HepG2 (cell line): ENCODE results near the gene LUZP1. TPM values are rescaled to one million over a fixed set of nuclear protein-coding genes. Genes with fewer than 3 reads are reported as not detected.

Experiments
- ATAC-seq: fragments of 200-7000 bp; cut with Tn5 transposase; 3 replicates; pipeline ENCODE4 v1.9.1; 2020; ENCODE audit warnings: mild to moderate bottlenecking, moderate library complexity
- BruUV-seq: library from RNA; stranded (reverse); fragments of 400-500 nt; replicated peaks from 2 replicates; lab custom pipeline; 2021; lab: Mats Ljungman, UMichigan
- CTCF ChIA-PET: fragments of 300-600 bp; formaldehyde crosslinking; extraction: SDS; loops from one replicate; lab custom pipeline; 2021; ENCODE audit warnings: low total read pairs, inconsistent platforms, low intra/inter-chr PET ratio; lab: Yijun Ruan, JAX
- POLR2A ChIA-PET: fragments of 350-600 bp; sonication (Branson Sonifier 250); formaldehyde crosslinking; loops from one replicate; lab custom pipeline; 2020; ENCODE audit warnings: antibody characterized with exemption, inconsistent platforms; lab: Yijun Ruan, JAX
- DNase-seq: peaks from one replicate; pipeline ENCODE4 v3.0.0-alpha.2; 2015; ENCODE audit warnings: low spot score
- FAIRE-seq: peaks from 3 replicates; lab custom pipeline; 2011; peaks lifted over from hg19 to GRCh38; lab: Jason Lieb, UNC
- H2AFZ ChIP-seq: one replicate; pipeline ENCODE4 v1.6.1; 2011; ENCODE audit warnings: low read length, inconsistent platforms
- H3K27ac ChIP-seq: fragments of 300-600 bp; 3 replicates; pipeline ENCODE4 v1.8.0; 2011; ENCODE audit warnings: mixed run types, mild to moderate bottlenecking, mixed read lengths, low read length, inconsistent platforms; ENCODE audit not compliant: insufficient read depth; ENCODE audit errors: extremely low read length
- H3K27me3 ChIP-seq, 2 experiments: fragments of 200-600 bp in 1 of 2; 2 replicates in 1 of 2; 3 replicates in 1 of 2; pipeline versions ENCODE4 v1.6.0 to v1.8.0; 2011; ENCODE audit warnings: low read length in 2 of 2, mild to moderate bottlenecking in 2 of 2, moderate library complexity in 2 of 2, inconsistent platforms in 1 of 2; ENCODE audit not compliant: insufficient read depth in 2 of 2, control insufficient read depth in 1 of 2
- H3K36me3 ChIP-seq, 2 experiments: fragments of 200-600 bp in 1 of 2; replicated peaks in 1 of 2; 2 replicates in 1 of 2; 3 replicates in 1 of 2; pipeline versions ENCODE4 v1.5.1 to v1.8.0; 2011; ENCODE audit warnings: low read length in 2 of 2, inconsistent platforms in 1 of 2; ENCODE audit not compliant: insufficient read depth in 2 of 2, control insufficient read depth in 1 of 2
- H3K4me1 ChIP-seq: 2 replicates; pipeline ENCODE4 v1.5.1; 2012; ENCODE audit warnings: low read length, inconsistent platforms; ENCODE audit not compliant: insufficient read depth
- H3K4me2 ChIP-seq: 2 replicates; pipeline ENCODE4 v1.6.0; 2011; ENCODE audit warnings: low read depth, low read length, inconsistent platforms
- H3K4me3 ChIP-seq, 3 experiments: fragments of 200-600 bp in 1 of 3; sonication (generic), shearing (Covaris generic) in 1 of 3; replicated peaks in 1 of 3; 2 replicates each; pipeline ENCODE4 v1.5.1; 2011 to 2016; ENCODE audit warnings: low read length in 3 of 3, inconsistent platforms in 2 of 3, low read depth in 2 of 3, mild to moderate bottlenecking in 2 of 3, control low read depth in 1 of 3, mixed read lengths in 1 of 3; ENCODE audit not compliant: insufficient read depth in 1 of 3
- H3K79me2 ChIP-seq: one replicate; pipeline ENCODE4 v1.6.1; 2011; ENCODE audit warnings: low read length, inconsistent platforms; ENCODE audit not compliant: insufficient read depth
- H3K9ac ChIP-seq: 2 replicates; pipeline ENCODE4 v1.6.0; 2011; ENCODE audit warnings: mild to moderate bottlenecking, low read depth, low read length, inconsistent platforms; ENCODE audit not compliant: insufficient read depth
- H3K9me3 ChIP-seq: 2 replicates; pipeline ENCODE4 v1.5.1; 2012; ENCODE audit warnings: mild to moderate bottlenecking, low read length
- H4K20me1 ChIP-seq: 2 replicates; pipeline ENCODE4 v1.6.0; 2011; ENCODE audit warnings: inconsistent platforms, mild to moderate bottlenecking, low read length, moderate library complexity; ENCODE audit not compliant: insufficient read depth
- DPF2 ChIP-seq: sonication (generic); formaldehyde crosslinking; IDR thresholded peaks from 2 replicates; pipeline ENCODE4 v1.4.0; 2020; ENCODE audit warnings: mild to moderate bottlenecking, low read depth, missing genetic modification reagents, borderline replicate concordance
- DR1 ChIP-seq: sonication (generic); formaldehyde crosslinking; IDR thresholded peaks from 2 replicates; pipeline ENCODE4 v1.8.0; 2021; ENCODE audit warnings: mild to moderate bottlenecking, missing genetic modification reagents, inconsistent platforms
- FOXK1 ChIP-seq: sonication (generic); formaldehyde crosslinking; IDR thresholded peaks from 2 replicates; pipeline ENCODE4 v1.4.0; 2020; ENCODE audit warnings: low read depth, missing genetic modification reagents, borderline replicate concordance
- GABPB1 ChIP-seq: IDR thresholded peaks from 2 replicates; pipeline ENCODE4 v1.6.1; 2016; ENCODE audit warnings: mild to moderate bottlenecking, missing genetic modification reagents, moderate library complexity, missing compliant biosample characterization
- IRF2 ChIP-seq: IDR thresholded peaks from 2 replicates; pipeline ENCODE4 v1.6.1; 2018; ENCODE audit warnings: missing genetic modification reagents, missing compliant biosample characterization
- KLF13 ChIP-seq: sonication (generic); formaldehyde crosslinking; IDR thresholded peaks from 2 replicates; pipeline ENCODE4 v1.4.0; 2020; ENCODE audit warnings: mild to moderate bottlenecking, missing genetic modification reagents
- LCORL ChIP-seq, 2 experiments: fragments of 450-650 bp in 1 of 2; sonication (generic) in 1 of 2; formaldehyde crosslinking in 1 of 2; IDR thresholded peaks; 2 replicates each; pipeline versions ENCODE4 v1.5.0 to v1.6.1; 2017 to 2020; ENCODE audit warnings: antibody characterized with exemption in 1 of 2, missing genetic modification reagents in 1 of 2
- MYC ChIP-seq: sonication (generic); formaldehyde crosslinking; IDR thresholded peaks from 2 replicates; pipeline ENCODE4 v1.9.0; 2021; ENCODE audit warnings: missing genetic modification reagents, borderline replicate concordance
- PBX3 ChIP-seq: sonication (generic); formaldehyde crosslinking; IDR thresholded peaks from 2 replicates; pipeline ENCODE4 v1.8.1; 2023; ENCODE audit warnings: missing genetic modification reagents, inconsistent platforms, borderline replicate concordance
- SIX4 ChIP-seq: sonication (generic); formaldehyde crosslinking; IDR thresholded peaks from 2 replicates; pipeline ENCODE4 v1.4.0; 2020; ENCODE audit warnings: missing genetic modification reagents
- TEAD3 ChIP-seq: optimal IDR thresholded peaks from 2 replicates; pipeline ENCODE3; 2016; ENCODE audit warnings: borderline replicate concordance
- ZBTB1 ChIP-seq: sonication (generic); formaldehyde crosslinking; IDR thresholded peaks from 2 replicates; pipeline ENCODE4 v1.4.0; 2020; ENCODE audit warnings: missing genetic modification reagents, borderline replicate concordance
- ZNF264 ChIP-seq: sonication (generic); formaldehyde crosslinking; IDR thresholded peaks from 2 replicates; pipeline ENCODE4 v1.4.0; 2020; ENCODE audit warnings: missing genetic modification reagents
- ZNF775 ChIP-seq: sonication (generic); formaldehyde crosslinking; IDR thresholded peaks from 2 replicates; pipeline ENCODE4 v1.4.0; 2020; ENCODE audit warnings: missing genetic modification reagents, mild to moderate bottlenecking, moderate library complexity, borderline replicate concordance
- ZNF776 ChIP-seq: sonication (generic); formaldehyde crosslinking; IDR thresholded peaks from 2 replicates; pipeline ENCODE4 v1.4.0; 2020; ENCODE audit warnings: mild to moderate bottlenecking, missing genetic modification reagents
- WGBS: methylation state at CpG from one replicate; pipeline ENCODE4 v1.1.6; 2017; ENCODE audit warnings: low lambda C conversion rate; 5-methylcytosine and 5-hydroxymethylcytosine counted together
- in situ Hi-C: cut with HindIII; loops from 2 replicates; pipeline ENCODE4 v1.10.0; 2017; ENCODE audit warnings: low pct_unique_long_range_greater_than_20kb; ENCODE audit not compliant: extremely low pct_ligation_motif_present
- intact Hi-C: fragments of 100-400 bp; cut with micrococcal nuclease; formaldehyde crosslinking; loops from one replicate; pipeline ENCODE4 v1.10.0; 2022; ENCODE audit not compliant: unreplicated experiment
- polyA plus RNA-seq, 8 experiments: library from polyadenylated mRNA; depleted of rRNA in 3 of 8; stranded (reverse) in 7 of 8; unstranded in 1 of 8; fragments of >200 nt; fragmentation: Illumina TruSeq in 4 of 8; extraction: Trizol in 4 of 8; gene quantifications; 2 replicates each; pipeline versions ENCODE4 v1.2.1 to v1.2.3, GENCODE V29; 2011 to 2016; ENCODE audit warnings: low read depth in 4 of 8, missing spikeins in 1 of 8, mixed read lengths in 1 of 8; ENCODE audit not compliant: insufficient read depth in 1 of 8
- total RNA-seq, 5 experiments: library from RNA; depleted of rRNA; stranded (reverse); fragments of >200 nt; fragmentation: Illumina TruSeq; extraction: Trizol; gene quantifications; 2 replicates each; pipeline ENCODE4 v1.2.3, GENCODE V29; 2016; ENCODE audit warnings: low read depth in 1 of 5

Gene LUZP1
- total and polyA plus RNA-seq, 2 of the 13 experiments (the other 11 are each of a cell fraction or from before 2014, with no cell fraction given), result 6.9 to 12.7 TPM

GRCh38 chr1:23156940-23157339 is 11.7 kb downstream of the LUZP1 start:
- FAIRE-seq (no peak), DNase-seq (no peak)
- H3K4me3 ChIP-seq, result no peak overlapping the region
- intact Hi-C loops, result no loop called here
- H3K27me3 ChIP-seq, result no peaks in the 10 kb centered on the region
- no peak overlapping the region for H2AFZ ChIP-seq
- in situ Hi-C loops, result no loop called here
- no peaks in the 10 kb centered on the region for H3K36me3 ChIP-seq
- H3K9me3 ChIP-seq, result no peaks in the 10 kb centered on the region
- H3K4me2 ChIP-seq, result no peak overlapping the region
- peaks cover 86% of the 10 kb centered on the region for H3K79me2 ChIP-seq
- CTCF ChIA-PET, result no interaction called here
- TF ChIP-seq ZBTB1 (CRISPR knock-in tag) (no peak), LCORL (IDR thresholded peaks at IDR 0.05) (peak; percentile 88), LCORL (CRISPR knock-in tag; IDR thresholded peaks at IDR 0.05) (no peak), FOXK1 (CRISPR knock-in tag) (no peak), DPF2 (CRISPR knock-in tag) (no peak)
- TF ChIP-seq, all 625 proteins: peak for 1
- peaks cover 42% of the 10 kb centered on the region for H3K4me1 ChIP-seq
- no peak for ATAC-seq
- H3K9ac ChIP-seq, result no peak overlapping the region
- no peak overlapping the region for H3K27ac ChIP-seq
- WGBS, result 98% methylated on average over 4 of the region's 4 CpGs
- no TSS peak for BruUV-seq
- H4K20me1 ChIP-seq, result 0 out of 2 replicates have a peak, but pooled peaks cover 5% of the 10 kb centered on the region
- POLR2A ChIA-PET, result no interaction called here

DNA sequence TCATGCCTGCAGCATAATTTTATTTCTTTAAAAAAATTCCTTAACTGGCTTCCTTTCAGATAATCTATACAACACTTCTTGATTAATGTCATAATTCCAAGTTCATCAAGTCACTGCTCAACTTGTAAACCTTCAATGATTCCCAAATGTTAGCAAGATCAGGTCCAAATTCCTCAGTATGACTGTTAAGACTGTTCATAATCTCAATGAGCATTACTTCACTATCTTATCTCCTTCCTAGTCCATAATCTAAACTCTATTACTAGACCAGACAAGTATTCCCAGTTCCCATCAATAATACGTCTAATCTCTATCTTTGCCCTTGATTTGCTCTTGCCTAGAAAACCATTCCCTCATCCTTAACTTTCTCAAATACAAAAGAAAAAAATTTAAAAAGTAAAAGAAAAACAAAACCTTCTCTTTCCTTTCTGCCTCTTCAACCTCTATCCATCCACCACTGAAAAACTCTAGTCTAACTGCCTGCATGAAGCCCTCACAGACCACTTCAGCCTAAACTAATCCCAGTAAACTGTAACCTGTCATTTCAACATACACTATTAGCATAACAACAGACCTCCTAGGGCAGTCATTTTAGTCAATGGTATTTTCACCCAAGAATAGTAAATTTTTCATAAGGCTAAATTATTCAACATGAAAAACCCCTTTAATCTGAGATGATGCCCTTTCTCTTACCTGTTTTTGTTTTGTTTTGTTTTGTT is 15.5 kb downstream of the LUZP1 start:
- FAIRE-seq, result no peak
- 90% methylated on average over 1 of the region's 1 CpG for WGBS
- intact Hi-C loops, result no loop called here
- Histone ChIP-seq H3K4me1 (peaks cover 45% of the 10 kb centered on the region), H2AFZ (no peak overlapping the region), H3K36me3 (no peaks in the 10 kb centered on the region), H3K9me3 (no peaks in the 10 kb centered on the region), H3K27me3 (no peaks in the 10 kb centered on the region), H3K27ac (no peak overlapping the region), H3K4me2 (no peak overlapping the region), H4K20me1 (no peaks in the 10 kb centered on the region), H3K79me2 (peaks cover 84% of the 10 kb centered on the region), H3K4me3 (no peak overlapping the region), H3K9ac (no peak overlapping the region)
- ChIA-PET POLR2A (no interaction called here), CTCF (no interaction called here)
- TF ChIP-seq ZNF775 (CRISPR knock-in tag), result no peak
- TF ChIP-seq TEAD3, result no peak
- no peak for TF ChIP-seq DR1 (CRISPR knock-in tag)
- no peak for TF ChIP-seq ZNF264 (CRISPR knock-in tag)
- TF ChIP-seq MYC (CRISPR knock-in tag), result no peak
- no peak for TF ChIP-seq GABPB1 (CRISPR knock-in tag)
- no peak for TF ChIP-seq ZNF776 (CRISPR knock-in tag)
- no peak for TF ChIP-seq KLF13
- no peak for TF ChIP-seq PBX3 (CRISPR knock-in tag)
- no peak for TF ChIP-seq IRF2 (CRISPR knock-in tag)
- TF ChIP-seq SIX4 (CRISPR knock-in tag), result no peak
- BruUV-seq, result TSS peak; percentile 33
- no peak for ATAC-seq
- DNase-seq, result no peak
- in situ Hi-C loops, result no loop called here
